ENCODE measurements around the gene BCAR3. TPM values are rescaled to one million over a fixed set of nuclear protein-coding genes. Genes with fewer than 3 reads are reported as not detected.

BCAR3 gene
- total RNA-seq, 5 donors from 2014 or later (not counting 1 experiment from before 2014, with no cell fraction given), result 0.63 to 2.5 (median 1.4) TPM

DNA sequence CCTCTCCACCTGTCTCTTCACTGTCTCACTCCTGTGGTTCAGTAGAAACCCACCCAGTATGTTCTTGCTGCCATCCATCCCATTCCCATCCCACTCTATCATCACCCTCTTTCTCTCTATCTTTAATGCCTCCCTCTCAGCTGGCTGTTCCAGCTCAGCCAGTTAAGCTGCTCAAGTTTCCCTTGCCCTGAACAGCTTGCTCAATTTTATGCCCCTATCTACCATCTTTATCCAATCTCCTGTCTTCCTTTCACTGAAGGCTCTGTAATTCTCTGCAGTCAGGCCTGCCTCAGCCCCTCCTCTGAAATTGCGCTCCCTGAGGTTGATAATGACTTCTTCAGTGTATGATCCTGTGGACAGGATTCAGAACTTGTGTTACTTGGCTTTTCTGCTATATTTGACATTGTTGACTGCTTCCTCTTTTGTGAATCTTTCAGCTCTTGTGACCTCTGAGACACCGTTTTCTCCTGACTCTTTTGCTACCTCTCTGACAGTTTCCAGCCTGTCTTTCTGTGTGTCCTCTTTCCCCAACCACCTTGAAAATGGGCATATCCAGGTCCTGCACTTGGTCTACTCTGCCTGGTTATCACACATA lies 13.9 kb upstream of the BCAR3 start:
- H3K9me3 Mint-ChIP-seq, result no peaks in the 10 kb centered on the region
- no peaks in the 10 kb centered on the region for H3K36me3 Mint-ChIP-seq
- WGBS (ENCODE audit: insufficient coverage), result 90% methylated on average over 2 of the region's 2 CpGs
- Histone ChIP-seq H3K27ac (ENCODE audit: low read length) (no peak overlapping the region), H3K9me3 (no peaks in the 10 kb centered on the region), H3K4me1 (ENCODE audit: control insufficient read depth in 1 of 2, extremely low read depth in 1 of 2, insufficient read depth in 2 of 2, low read length in 2 of 2) (no peaks in the 10 kb centered on the region), H3K36me3 (ENCODE audit: control insufficient read depth in 2 of 2, extremely low read depth in 1 of 2, insufficient read depth in 1 of 2, low read length in 1 of 2) (no peaks in the 10 kb centered on the region), H3K27me3 (replicated peaks in 1 of 2; ENCODE audit: control insufficient read depth in 2 of 2, extremely low read depth in 1 of 2, insufficient read depth in 2 of 2, low read length in 1 of 2) (no peaks in the 10 kb centered on the region), H3K4me3 (ENCODE audit: control insufficient read depth in 1 of 2, extremely low read depth in 1 of 2, low read length in 1 of 2) (no peak overlapping the region)
- ATAC-seq (replicated peaks in 1 of 4) (no peak), DNase-seq (no peak)
- H3K27ac Mint-ChIP-seq, result no peak overlapping the region
- no peaks in the 10 kb centered on the region for H3K27me3 Mint-ChIP-seq
- H3K4me3 Mint-ChIP-seq, result no peak overlapping the region
- ChIA-PET CTCF (interaction anchor here in 1 of 2 donors (0.6 to 0.7 kb wide), 2 partner anchors 129 to 794 kb away, joined by 3 read pairs; no protein-coding TSS in a partner anchor), POLR2A (no interaction called here)
- peaks cover 0 to 16% (median 14%) of the 10 kb centered on the region in 3 donors for H3K4me1 Mint-ChIP-seq

GRCh38 chr1:93694819-93695218 lies 13.2 kb upstream of the BCAR3 start:
- no peak overlapping the region for H3K4me3 Mint-ChIP-seq
- no peaks in the 10 kb centered on the region for H3K9me3 Mint-ChIP-seq
- Histone ChIP-seq H3K9me3 (no peaks in the 10 kb centered on the region), H3K27me3 (replicated peaks in 1 of 2; ENCODE audit: control insufficient read depth in 2 of 2, extremely low read depth in 1 of 2, insufficient read depth in 2 of 2, low read length in 1 of 2) (no peaks in the 10 kb centered on the region), H3K4me3 (ENCODE audit: control insufficient read depth in 1 of 2, extremely low read depth in 1 of 2, low read length in 1 of 2) (no peak overlapping the region), H3K36me3 (ENCODE audit: control insufficient read depth in 2 of 2, extremely low read depth in 1 of 2, insufficient read depth in 1 of 2, low read length in 1 of 2) (no peaks in the 10 kb centered on the region), H3K27ac (ENCODE audit: low read length) (no peak overlapping the region), H3K4me1 (ENCODE audit: control insufficient read depth in 1 of 2, extremely low read depth in 1 of 2, insufficient read depth in 2 of 2, low read length in 2 of 2) (no peaks in the 10 kb centered on the region)
- ATAC-seq (replicated peaks in 1 of 4) (no peak), DNase-seq (no peak)
- no peaks in the 10 kb centered on the region for H3K36me3 Mint-ChIP-seq
- H3K27ac Mint-ChIP-seq, result no peak overlapping the region
- ChIA-PET POLR2A (no interaction called here), CTCF (no interaction called here)
- WGBS (ENCODE audit: insufficient coverage), result 79% methylated on average over 3 of the region's 3 CpGs
- peaks cover 0 to 16% (median 14%) of the 10 kb centered on the region in 3 donors for H3K4me1 Mint-ChIP-seq
- H3K27me3 Mint-ChIP-seq, result no peaks in the 10 kb centered on the region

DNA sequence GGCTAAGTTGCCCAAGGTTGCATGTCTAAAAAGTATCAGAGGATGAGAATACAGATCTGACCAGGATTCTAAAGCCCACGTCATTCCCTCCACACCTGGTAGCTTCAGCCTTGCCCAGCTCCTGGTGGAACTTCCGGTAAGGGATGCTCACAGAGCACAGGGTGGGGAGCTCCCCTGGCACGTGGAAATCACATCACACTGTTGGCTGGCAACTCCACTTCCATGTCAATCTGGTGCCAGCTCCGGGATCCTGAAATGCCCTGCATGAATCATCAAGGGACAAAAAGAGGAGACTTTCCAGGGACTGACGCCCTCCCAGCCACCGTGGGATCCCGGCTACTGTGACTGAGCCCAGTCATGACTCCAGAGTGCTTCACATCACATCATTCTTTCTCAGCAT lies 12.4 kb upstream of the BCAR3 start:
- no peaks in the 10 kb centered on the region for H3K9me3 ChIP-seq
- no peak overlapping the region for H3K27ac ChIP-seq (ENCODE audit: low read length)
- H3K4me1 ChIP-seq (ENCODE audit: control insufficient read depth in 1 of 2, extremely low read depth in 1 of 2, insufficient read depth in 2 of 2, low read length in 2 of 2), result no peaks in the 10 kb centered on the region
- no peak for ATAC-seq (replicated peaks in 1 of 4)
- POLR2A ChIA-PET, result no interaction called here
- no peak overlapping the region for H3K4me3 ChIP-seq (ENCODE audit: control insufficient read depth in 1 of 2, extremely low read depth in 1 of 2, low read length in 1 of 2)
- Mint-ChIP-seq H3K27ac (no peak overlapping the region), H3K4me1 (peaks cover 0 to 16% (median 14%) of the 10 kb centered on the region in 3 donors), H3K36me3 (no peaks in the 10 kb centered on the region), H3K4me3 (no peak overlapping the region), H3K9me3 (no peaks in the 10 kb centered on the region), H3K27me3 (no peaks in the 10 kb centered on the region)
- CTCF ChIA-PET, result no interaction called here
- no peaks in the 10 kb centered on the region for H3K36me3 ChIP-seq (ENCODE audit: control insufficient read depth in 2 of 2, extremely low read depth in 1 of 2, insufficient read depth in 1 of 2, low read length in 1 of 2)
- H3K27me3 ChIP-seq (replicated peaks in 1 of 2; ENCODE audit: control insufficient read depth in 2 of 2, extremely low read depth in 1 of 2, insufficient read depth in 2 of 2, low read length in 1 of 2), result no peaks in the 10 kb centered on the region
- WGBS (ENCODE audit: insufficient coverage), result 90% methylated on average over 7 of the region's 7 CpGs
- no peak for DNase-seq

DNA sequence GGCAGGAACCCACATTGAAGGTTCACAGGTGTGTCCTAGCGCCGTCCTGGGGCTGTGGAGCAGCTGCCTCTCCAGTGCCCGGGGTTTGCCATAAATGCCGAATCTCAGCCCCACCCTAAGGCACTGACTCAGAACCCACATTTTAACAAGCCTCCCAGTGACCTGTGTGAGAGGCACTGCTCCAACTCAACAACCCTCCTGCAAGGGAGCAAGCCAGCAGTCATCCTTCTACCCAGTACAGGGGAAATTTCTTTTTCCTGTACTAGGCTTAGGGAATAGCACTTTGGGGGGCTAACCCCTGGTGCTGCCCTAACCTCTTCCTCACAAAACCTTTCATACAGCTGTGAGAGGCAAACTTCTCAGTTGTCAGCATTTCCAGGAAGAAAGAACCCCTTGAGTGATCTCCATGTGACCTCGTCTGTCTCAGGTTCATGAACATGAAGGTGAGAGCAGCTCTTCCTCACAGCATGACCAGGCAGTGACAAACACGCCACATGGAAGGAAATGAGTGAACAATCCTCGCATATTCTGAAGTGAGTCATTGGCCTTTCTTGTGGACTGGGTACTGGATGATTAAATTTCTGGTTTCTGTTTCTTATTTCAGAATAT lies 11.4 kb upstream of the BCAR3 start:
- 52% methylated on average over 4 of the region's 7 CpGs for WGBS (ENCODE audit: insufficient coverage)
- no peaks in the 10 kb centered on the region for H3K27me3 Mint-ChIP-seq

GRCh38 chr1:93692451-93692861 lies 10.8 kb upstream of the BCAR3 start:
- ChIA-PET CTCF (interaction anchor here in 1 of 2 donors (0.5 kb wide), 1 partner anchor 152 kb away, joined by 3 read pairs; no protein-coding TSS in a partner anchor), POLR2A (no interaction called here)
- DNase-seq, result no peak
- Mint-ChIP-seq H3K27me3 (no peaks in the 10 kb centered on the region), H3K4me3 (no peak overlapping the region), H3K4me1 (peaks cover 0 to 16% (median 14%) of the 10 kb centered on the region in 3 donors), H3K9me3 (no peaks in the 10 kb centered on the region), H3K27ac (peak overlapping the region in 1 of 2 donors; percentile 13), H3K36me3 (no peaks in the 10 kb centered on the region)
- no peaks in the 10 kb centered on the region for H3K27me3 ChIP-seq (replicated peaks in 1 of 2; ENCODE audit: control insufficient read depth in 2 of 2, extremely low read depth in 1 of 2, insufficient read depth in 2 of 2, low read length in 1 of 2)
- 86% methylated on average over 1 of the region's 2 CpGs for WGBS (ENCODE audit: insufficient coverage)
- H3K27ac ChIP-seq (ENCODE audit: low read length), result no peak overlapping the region
- no peaks in the 10 kb centered on the region for H3K9me3 ChIP-seq
- no peaks in the 10 kb centered on the region for H3K36me3 ChIP-seq (ENCODE audit: control insufficient read depth in 2 of 2, extremely low read depth in 1 of 2, insufficient read depth in 1 of 2, low read length in 1 of 2)
- no peaks in the 10 kb centered on the region for H3K4me1 ChIP-seq (ENCODE audit: control insufficient read depth in 1 of 2, extremely low read depth in 1 of 2, insufficient read depth in 2 of 2, low read length in 2 of 2)
- ATAC-seq (replicated peaks in 1 of 4), result no peak
- H3K4me3 ChIP-seq (ENCODE audit: control insufficient read depth in 1 of 2, extremely low read depth in 1 of 2, low read length in 1 of 2), result no peak overlapping the region

More for the DNA sequence above, 11.4 kb upstream of the BCAR3 start:
- Mint-ChIP-seq H3K4me3 (no peak overlapping the region), H3K4me1 (peaks cover 0 to 16% (median 14%) of the 10 kb centered on the region in 3 donors), H3K9me3 (no peaks in the 10 kb centered on the region), H3K27ac (peak overlapping the region in 1 of 2 donors; percentile 71), H3K36me3 (no peaks in the 10 kb centered on the region)
- no peak overlapping the region for H3K4me3 ChIP-seq (ENCODE audit: control insufficient read depth in 1 of 2, extremely low read depth in 1 of 2, low read length in 1 of 2)
- ChIA-PET CTCF (no interaction called here), POLR2A (no interaction called here)
- H3K27ac ChIP-seq (ENCODE audit: low read length), result no peak overlapping the region
- DNase-seq, result peak in 1 of 35 experiments; percentile 6
- H3K27me3 ChIP-seq (replicated peaks in 1 of 2; ENCODE audit: control insufficient read depth in 2 of 2, extremely low read depth in 1 of 2, insufficient read depth in 2 of 2, low read length in 1 of 2), result no peaks in the 10 kb centered on the region
- ATAC-seq (replicated peaks in 1 of 4), result peak; percentile 35 to 76 (median 41)
- H3K4me1 ChIP-seq (ENCODE audit: control insufficient read depth in 1 of 2, extremely low read depth in 1 of 2, insufficient read depth in 2 of 2, low read length in 2 of 2), result no peaks in the 10 kb centered on the region
- no peaks in the 10 kb centered on the region for H3K36me3 ChIP-seq (ENCODE audit: control insufficient read depth in 2 of 2, extremely low read depth in 1 of 2, insufficient read depth in 1 of 2, low read length in 1 of 2)
- no peaks in the 10 kb centered on the region for H3K9me3 ChIP-seq

GRCh38 chr1:93692026-93692425 lies 10.4 kb upstream of the BCAR3 start:
- no CpG with 5 or more reads among the region's 4 CpGs for WGBS (ENCODE audit: insufficient coverage)
- H3K4me1 Mint-ChIP-seq, result peaks cover 0 to 16% (median 14%) of the 10 kb centered on the region in 3 donors
- H3K36me3 Mint-ChIP-seq, result no peaks in the 10 kb centered on the region
- peak overlapping the region in 1 of 2 donors; percentile 13 for H3K27ac Mint-ChIP-seq
- Histone ChIP-seq H3K27me3 (replicated peaks in 1 of 2; ENCODE audit: control insufficient read depth in 2 of 2, extremely low read depth in 1 of 2, insufficient read depth in 2 of 2, low read length in 1 of 2) (no peaks in the 10 kb centered on the region), H3K27ac (ENCODE audit: low read length) (no peak overlapping the region), H3K4me1 (ENCODE audit: control insufficient read depth in 1 of 2, extremely low read depth in 1 of 2, insufficient read depth in 2 of 2, low read length in 2 of 2) (no peaks in the 10 kb centered on the region), H3K36me3 (ENCODE audit: control insufficient read depth in 2 of 2, extremely low read depth in 1 of 2, insufficient read depth in 1 of 2, low read length in 1 of 2) (no peaks in the 10 kb centered on the region), H3K9me3 (no peaks in the 10 kb centered on the region), H3K4me3 (ENCODE audit: control insufficient read depth in 1 of 2, extremely low read depth in 1 of 2, low read length in 1 of 2) (no peak overlapping the region)
- no peak for ATAC-seq (replicated peaks in 1 of 4)
- ChIA-PET CTCF (interaction anchor here in 1 of 2 donors (0.5 kb wide), 1 partner anchor 153 kb away, joined by 3 read pairs; no protein-coding TSS in a partner anchor), POLR2A (no interaction called here)
- peaks cover 0 to under 1% of the 10 kb centered on the region in 2 donors for H3K27me3 Mint-ChIP-seq
- no peak for DNase-seq
- H3K9me3 Mint-ChIP-seq, result no peaks in the 10 kb centered on the region
- no peak overlapping the region for H3K4me3 Mint-ChIP-seq

Measured in T-cell (primary cell).